Stimulated activated naive CD8-positive, alpha-beta T cell treated with anti-CD3 and anti-CD28 coated beads, Interleukin-15, Interleukin-2, amounts not matched to agents 100 ng/mL and 50 ng/mL, for 24 hours (primary cell): ENCODE data around the gene CDH11.

Source experiments
- H3K27ac Mint-ChIP-seq: one replicate; pipeline ENCODE4 v1.8.0; 2021; ENCODE audit warnings: mild to moderate bottlenecking, mixed read lengths
- H3K27me3 Mint-ChIP-seq: one replicate; pipeline ENCODE4 v1.8.0; 2021; ENCODE audit warnings: mixed read lengths
- H3K36me3 Mint-ChIP-seq: one replicate; pipeline ENCODE4 v1.8.0; 2021; ENCODE audit warnings: low read depth, mixed read lengths
- H3K4me1 Mint-ChIP-seq: one replicate; pipeline ENCODE4 v1.8.0; 2021; ENCODE audit warnings: low read depth, mixed read lengths
- H3K4me3 Mint-ChIP-seq: one replicate; pipeline ENCODE4 v1.8.0; 2021; ENCODE audit warnings: mild to moderate bottlenecking, mixed read lengths
- H3K9me3 Mint-ChIP-seq: one replicate; pipeline ENCODE4 v1.8.0; 2021; ENCODE audit warnings: mixed read lengths

The CDH11 gene, protein sequence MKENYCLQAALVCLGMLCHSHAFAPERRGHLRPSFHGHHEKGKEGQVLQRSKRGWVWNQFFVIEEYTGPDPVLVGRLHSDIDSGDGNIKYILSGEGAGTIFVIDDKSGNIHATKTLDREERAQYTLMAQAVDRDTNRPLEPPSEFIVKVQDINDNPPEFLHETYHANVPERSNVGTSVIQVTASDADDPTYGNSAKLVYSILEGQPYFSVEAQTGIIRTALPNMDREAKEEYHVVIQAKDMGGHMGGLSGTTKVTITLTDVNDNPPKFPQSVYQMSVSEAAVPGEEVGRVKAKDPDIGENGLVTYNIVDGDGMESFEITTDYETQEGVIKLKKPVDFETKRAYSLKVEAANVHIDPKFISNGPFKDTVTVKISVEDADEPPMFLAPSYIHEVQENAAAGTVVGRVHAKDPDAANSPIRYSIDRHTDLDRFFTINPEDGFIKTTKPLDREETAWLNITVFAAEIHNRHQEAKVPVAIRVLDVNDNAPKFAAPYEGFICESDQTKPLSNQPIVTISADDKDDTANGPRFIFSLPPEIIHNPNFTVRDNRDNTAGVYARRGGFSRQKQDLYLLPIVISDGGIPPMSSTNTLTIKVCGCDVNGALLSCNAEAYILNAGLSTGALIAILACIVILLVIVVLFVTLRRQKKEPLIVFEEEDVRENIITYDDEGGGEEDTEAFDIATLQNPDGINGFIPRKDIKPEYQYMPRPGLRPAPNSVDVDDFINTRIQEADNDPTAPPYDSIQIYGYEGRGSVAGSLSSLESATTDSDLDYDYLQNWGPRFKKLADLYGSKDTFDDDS

DNA sequence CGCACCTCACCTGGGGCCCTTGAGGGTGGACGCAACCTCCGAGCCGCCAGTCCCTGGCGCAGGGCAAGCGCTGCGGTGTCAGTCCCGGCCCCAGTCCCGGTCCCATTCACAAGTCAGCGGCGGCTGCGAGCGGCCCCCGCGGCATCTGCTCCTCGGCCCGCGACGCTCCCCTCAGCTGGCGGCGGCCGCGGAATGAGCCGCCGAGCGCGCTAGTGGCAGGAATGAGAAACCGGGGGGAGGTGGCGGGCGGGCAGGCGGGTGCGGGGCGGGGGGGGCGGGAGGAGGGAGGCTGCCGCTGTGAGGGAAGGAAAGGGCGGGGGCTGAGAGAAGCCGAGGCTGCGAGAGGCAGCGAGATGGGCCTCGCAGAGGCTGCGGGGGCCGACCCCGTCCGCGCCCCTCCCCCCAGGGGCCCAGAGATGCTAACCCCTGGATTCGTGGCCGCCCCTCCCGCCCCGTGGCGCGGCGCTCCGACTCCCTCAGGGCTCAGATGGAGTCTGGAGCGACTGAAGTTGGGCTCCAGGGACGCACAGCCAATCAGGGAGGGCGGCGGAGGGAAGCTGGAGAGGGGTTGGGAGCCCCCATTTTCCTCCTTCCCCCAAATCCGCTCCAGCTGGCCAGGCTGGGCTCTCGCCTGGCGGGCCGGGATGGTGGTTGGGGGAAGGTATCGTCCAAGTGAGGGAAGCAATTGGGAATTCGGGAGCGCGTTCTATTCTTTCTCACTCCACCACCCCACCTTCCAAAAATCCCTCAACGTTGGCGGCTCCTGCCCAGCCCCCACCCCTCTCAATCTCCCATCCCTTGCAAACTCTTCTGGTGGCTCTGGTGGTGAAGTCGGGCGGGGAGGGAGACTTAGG is at the start of gene CDH11:
Gene CDH11, minus strand, starts transcription at position 194 of the 854 bp plus-strand sequence. CDS start 117,194 bp downstream, outside the sequence.
- no peak within 1 kb of the TSS for H3K4me3 Mint-ChIP-seq
- no peaks in the 10 kb centered on the region for H3K4me1 Mint-ChIP-seq
- peaks cover 40% of the 10 kb centered on the region for H3K27me3 Mint-ChIP-seq
- H3K27ac Mint-ChIP-seq: no peak within 1 kb of the TSS
- H3K9me3 Mint-ChIP-seq: no peaks in the 10 kb centered on the region
- no peaks in the 10 kb centered on the region for H3K36me3 Mint-ChIP-seq

DNA sequence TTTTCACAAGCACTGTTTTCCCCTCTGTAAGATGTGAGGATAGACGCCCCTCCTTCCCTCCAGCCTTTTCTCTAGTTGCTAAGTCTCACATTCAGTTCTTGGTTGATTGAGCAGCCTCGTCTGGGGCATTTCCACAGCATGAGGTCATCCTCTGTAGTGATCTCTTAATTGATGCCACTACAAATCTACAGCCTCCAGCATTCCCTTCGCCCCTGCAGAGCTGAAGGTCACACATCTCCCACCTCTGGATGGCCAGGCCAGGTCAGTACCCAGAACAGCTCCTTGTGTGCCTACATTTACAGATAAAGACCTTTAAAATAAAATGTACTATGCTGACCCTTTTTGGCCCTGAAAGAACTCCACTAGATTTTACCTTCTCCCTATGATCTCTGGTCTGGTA is 32.5 kb upstream of the CDH11 start:
- Mint-ChIP-seq H3K4me1 (no peaks in the 10 kb centered on the region), H3K4me3 (no peak overlapping the region), H3K36me3 (no peaks in the 10 kb centered on the region), H3K27me3 (no peaks in the 10 kb centered on the region), H3K9me3 (peaks cover 3% of the 10 kb centered on the region), H3K27ac (no peak overlapping the region)

- Mint-ChIP-seq H3K4me3 (no peak overlapping the region), H3K27ac (no peak overlapping the region), H3K27me3 (no peaks in the 10 kb centered on the region), H3K36me3 (no peaks in the 10 kb centered on the region), H3K9me3 (peaks cover 3% of the 10 kb centered on the region), H3K4me1 (no peaks in the 10 kb centered on the region)
Observed at GRCh38 chr16:65153365-65154105, 31.7 kb upstream of the CDH11 start.

- Mint-ChIP-seq H3K9me3 (no peaks in the 10 kb centered on the region), H3K4me3 (no peak overlapping the region), H3K4me1 (no peaks in the 10 kb centered on the region), H3K27ac (no peak overlapping the region), H3K27me3 (no peaks in the 10 kb centered on the region), H3K36me3 (no peaks in the 10 kb centered on the region)
Observed at GRCh38 chr16:65148804-65149203, 26.9 kb upstream of the CDH11 start.

DNA sequence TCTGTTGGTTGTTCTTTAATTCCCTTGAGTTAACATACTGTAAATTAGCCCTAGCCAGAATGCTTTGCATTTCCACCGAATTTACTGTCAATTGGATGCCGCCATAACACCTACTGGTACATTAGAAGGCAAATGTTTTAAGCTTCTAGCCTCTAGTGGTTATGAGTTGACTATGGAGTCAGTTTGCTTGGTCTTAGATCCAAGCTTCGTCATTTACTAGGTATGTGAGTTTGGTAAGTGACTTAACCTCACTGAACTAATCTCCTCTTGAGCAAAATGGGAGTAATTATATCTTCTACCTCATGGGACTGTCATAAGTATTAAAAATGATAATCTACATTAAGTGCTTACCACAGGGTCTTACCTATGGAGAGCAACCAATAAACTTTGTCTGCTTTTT is 20.4 kb upstream of the CDH11 start:
- no peak overlapping the region for H3K4me3 Mint-ChIP-seq
- H3K27ac Mint-ChIP-seq: no peak overlapping the region
- H3K36me3 Mint-ChIP-seq: no peaks in the 10 kb centered on the region
- no peaks in the 10 kb centered on the region for H3K4me1 Mint-ChIP-seq
- peaks cover 3% of the 10 kb centered on the region for H3K9me3 Mint-ChIP-seq
- H3K27me3 Mint-ChIP-seq: no peaks in the 10 kb centered on the region

GRCh38 chr16:65136681-65137080 is 14.8 kb upstream of the CDH11 start:
- Mint-ChIP-seq H3K27ac (no peak overlapping the region), H3K27me3 (no peaks in the 10 kb centered on the region), H3K4me1 (no peaks in the 10 kb centered on the region), H3K4me3 (no peak overlapping the region), H3K36me3 (no peaks in the 10 kb centered on the region), H3K9me3 (peaks cover 3% of the 10 kb centered on the region)

DNA sequence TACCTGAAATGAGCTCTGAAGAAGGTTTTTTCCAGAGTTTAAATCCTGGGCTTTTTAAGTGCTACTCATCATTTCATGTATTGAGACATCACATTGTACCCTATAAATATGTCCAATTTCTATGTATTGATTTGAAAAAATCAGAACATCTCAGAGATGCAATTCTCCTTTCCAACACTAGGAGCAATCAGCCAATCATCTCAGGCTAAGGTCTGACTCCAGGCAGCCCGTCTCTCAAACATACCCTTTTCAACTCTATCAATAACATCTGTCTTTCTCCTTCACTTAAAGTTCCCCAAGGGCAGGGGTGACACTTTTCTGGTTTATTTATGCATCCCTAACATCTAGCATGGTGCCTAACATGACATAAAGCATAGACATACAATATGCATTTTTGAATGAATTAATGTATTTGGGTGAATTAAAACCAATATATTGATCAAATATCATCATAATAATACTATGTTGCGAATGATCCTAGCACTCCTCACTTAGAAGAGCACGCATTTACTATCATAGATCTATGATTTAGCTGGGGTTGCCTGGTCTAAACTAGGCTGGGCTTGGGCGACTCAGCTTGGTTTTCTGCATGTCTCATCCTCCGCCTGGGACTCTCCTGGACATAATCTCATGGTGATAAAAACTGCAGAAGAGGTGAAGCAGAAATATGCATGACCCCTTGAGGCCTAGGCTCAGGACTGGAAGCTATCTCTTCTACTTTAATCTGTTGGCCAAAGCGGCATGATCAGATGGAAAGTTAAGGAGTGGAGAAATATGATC is 5.2 kb upstream of the CDH11 start:
- Mint-ChIP-seq H3K27ac (no peak overlapping the region), H3K36me3 (no peaks in the 10 kb centered on the region), H3K4me1 (no peaks in the 10 kb centered on the region), H3K4me3 (no peak overlapping the region), H3K27me3 (peaks cover 17% of the 10 kb centered on the region), H3K9me3 (no peaks in the 10 kb centered on the region)

GRCh38 chr16:65125871-65126270 is 4.0 kb upstream of the CDH11 start:
- Mint-ChIP-seq H3K4me1 (no peaks in the 10 kb centered on the region), H3K27me3 (peaks cover 20% of the 10 kb centered on the region), H3K36me3 (no peaks in the 10 kb centered on the region), H3K9me3 (no peaks in the 10 kb centered on the region), H3K27ac (no peak overlapping the region), H3K4me3 (no peak overlapping the region)

DNA sequence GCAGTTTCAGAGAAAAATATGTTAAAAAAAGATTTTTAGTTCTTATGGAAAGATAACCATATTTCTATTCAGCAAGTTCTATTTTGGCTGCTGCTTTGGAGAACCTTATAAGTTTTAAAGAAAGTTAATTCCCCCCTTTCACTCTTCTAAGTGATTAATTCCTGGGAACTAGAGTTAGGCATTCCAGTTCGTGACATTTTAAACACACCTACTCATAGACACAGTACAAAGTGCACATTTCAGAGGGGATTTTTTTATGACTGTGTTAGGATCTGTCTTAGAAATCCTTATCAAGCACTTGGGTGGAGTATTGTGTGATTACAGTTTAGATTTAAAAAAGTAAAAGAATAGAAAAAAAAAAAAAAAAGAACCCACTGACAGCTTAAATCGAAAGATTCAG is 3.5 kb upstream of the CDH11 start:
- Mint-ChIP-seq H3K27me3 (peaks cover 25% of the 10 kb centered on the region), H3K4me3 (no peak overlapping the region), H3K27ac (no peak overlapping the region), H3K36me3 (no peaks in the 10 kb centered on the region), H3K9me3 (no peaks in the 10 kb centered on the region), H3K4me1 (no peaks in the 10 kb centered on the region)

- H3K27me3 Mint-ChIP-seq: peaks cover 30% of the 10 kb centered on the region
- no peaks in the 10 kb centered on the region for H3K9me3 Mint-ChIP-seq
- H3K27ac Mint-ChIP-seq: no peak overlapping the region
Observed at GRCh38 chr16:65124596-65124995, 2.7 kb upstream of the CDH11 start.

DNA sequence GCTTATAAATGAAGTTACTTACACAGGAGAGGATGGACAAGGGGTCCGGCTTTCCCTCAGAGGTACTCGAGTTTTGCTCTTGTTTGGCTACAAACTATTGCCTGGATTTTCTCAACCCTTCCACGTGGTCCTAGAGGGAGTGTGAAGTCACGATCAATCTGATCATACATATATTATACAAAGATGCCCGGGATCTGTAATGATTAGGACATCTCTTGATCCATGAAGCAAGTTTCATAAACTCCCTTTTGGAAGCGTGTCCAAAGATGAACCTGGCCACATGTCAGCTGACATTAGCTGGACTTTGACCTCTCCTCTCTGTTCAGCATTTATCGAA is 2.3 kb upstream of the CDH11 start:
- H3K36me3 Mint-ChIP-seq: no peaks in the 10 kb centered on the region
- peaks cover 34% of the 10 kb centered on the region for H3K27me3 Mint-ChIP-seq
- no peaks in the 10 kb centered on the region for H3K4me1 Mint-ChIP-seq

More at GRCh38 chr16:65124596-65124995, 2.7 kb upstream of the CDH11 start:
- Mint-ChIP-seq H3K4me1 (no peaks in the 10 kb centered on the region), H3K36me3 (no peaks in the 10 kb centered on the region), H3K4me3 (no peak overlapping the region)

DNA sequence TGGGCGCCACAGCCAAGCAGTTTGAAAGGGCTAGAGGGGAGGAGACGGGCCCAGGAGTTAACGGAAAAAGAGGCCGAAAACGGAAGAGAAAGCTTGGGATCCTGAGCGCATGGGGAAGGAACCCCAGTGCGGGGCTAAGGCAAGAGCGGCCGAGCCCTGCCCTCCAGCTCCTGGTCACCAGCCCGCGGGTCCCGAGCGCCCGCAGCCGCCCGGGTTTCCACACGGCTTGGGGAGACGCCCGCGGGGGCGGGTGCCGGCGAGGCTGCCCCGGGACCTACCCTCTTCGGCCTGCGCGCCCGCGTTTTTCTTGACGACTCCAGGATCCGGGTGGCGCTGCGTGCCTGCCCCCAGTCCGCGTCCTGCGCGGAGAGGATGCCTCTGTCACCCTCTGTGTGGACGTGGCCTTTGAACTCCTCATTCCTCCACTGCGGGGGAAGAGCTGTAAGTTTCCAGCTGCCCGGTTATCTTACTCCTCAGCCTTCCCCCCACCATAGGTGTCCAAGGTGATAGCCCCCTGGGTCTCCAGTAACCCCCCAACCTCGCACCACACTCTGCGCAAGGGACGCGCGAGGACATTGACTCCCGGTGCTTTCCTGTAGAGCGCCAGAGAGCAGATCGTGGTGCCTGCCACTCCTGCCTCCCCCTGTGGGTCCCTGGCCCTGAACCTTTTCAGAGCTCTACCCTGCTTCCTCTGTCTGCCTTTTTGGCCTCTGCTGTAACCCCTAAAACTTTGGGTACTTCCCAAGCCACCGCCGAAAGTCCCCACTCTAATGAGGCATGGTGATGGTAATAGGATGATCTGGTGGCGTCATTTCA is 1.7 kb upstream of the CDH11 start:
- Mint-ChIP-seq H3K36me3 (no peaks in the 10 kb centered on the region), H3K4me1 (no peaks in the 10 kb centered on the region), H3K9me3 (no peaks in the 10 kb centered on the region), H3K27ac (no peak overlapping the region), H3K4me3 (no peak overlapping the region), H3K27me3 (peaks cover 40% of the 10 kb centered on the region)

More for the DNA sequence above, 2.3 kb upstream of the CDH11 start:
- Mint-ChIP-seq H3K27ac (no peak overlapping the region), H3K4me3 (no peak overlapping the region), H3K9me3 (no peaks in the 10 kb centered on the region)

- Mint-ChIP-seq H3K36me3 (no peaks in the 10 kb centered on the region), H3K4me3 (no peak overlapping the region), H3K27me3 (peaks cover 40% of the 10 kb centered on the region), H3K27ac (no peak overlapping the region), H3K9me3 (no peaks in the 10 kb centered on the region), H3K4me1 (no peaks in the 10 kb centered on the region)
Observed at GRCh38 chr16:65122724-65123395, 997 bp upstream of the CDH11 start.
